ENCODE results near the gene DTYMK.

GRCh38 chr2:241677392-241677791 lies 9.2 kb downstream of the DTYMK start:
- no peak for TF ChIP-seq CTCF (conservative IDR thresholded peaks at IDR 0.05)
- no peak for TF ChIP-seq ZFX (IDR thresholded peaks at IDR 0.05)
